ENCODE data around the gene NES. TPM values are rescaled to one million over a fixed set of nuclear protein-coding genes. Genes with fewer than 3 reads are reported as not detected.

Gene NES
- total RNA-seq, 2 experiments from 2014 or later = 0.02 TPM; not detected in 1

GRCh38 chr1:156711011-156711817 lies 34.0 kb upstream of the NES start:
- CTCF ChIA-PET = interaction anchor here (0.6 to 6.0 kb wide), 7 partner anchors 16 to 283 kb away, joined by 3 to 48 read pairs (median 3); partner anchors contain the start of genes ISG20L2 and METTL25B
- Mint-ChIP-seq H3K4me1 (peaks cover 10% of the 10 kb centered on the region), H3K4me3 (no peak overlapping the region), H3K27ac (no peak overlapping the region), H3K36me3 (ENCODE audit: low read depth) (peaks cover 4% of the 10 kb centered on the region), H3K9me3 (ENCODE audit: low read depth) (no peaks in the 10 kb centered on the region), H3K27me3 (peaks cover 2% of the 10 kb centered on the region)
- intact Hi-C loops (cut with DNase I, micrococcal nuclease) = no loop called here
- ATAC-seq = no peak
- POLR2A ChIA-PET = no interaction called here
- DNase-seq = no peak

DNA sequence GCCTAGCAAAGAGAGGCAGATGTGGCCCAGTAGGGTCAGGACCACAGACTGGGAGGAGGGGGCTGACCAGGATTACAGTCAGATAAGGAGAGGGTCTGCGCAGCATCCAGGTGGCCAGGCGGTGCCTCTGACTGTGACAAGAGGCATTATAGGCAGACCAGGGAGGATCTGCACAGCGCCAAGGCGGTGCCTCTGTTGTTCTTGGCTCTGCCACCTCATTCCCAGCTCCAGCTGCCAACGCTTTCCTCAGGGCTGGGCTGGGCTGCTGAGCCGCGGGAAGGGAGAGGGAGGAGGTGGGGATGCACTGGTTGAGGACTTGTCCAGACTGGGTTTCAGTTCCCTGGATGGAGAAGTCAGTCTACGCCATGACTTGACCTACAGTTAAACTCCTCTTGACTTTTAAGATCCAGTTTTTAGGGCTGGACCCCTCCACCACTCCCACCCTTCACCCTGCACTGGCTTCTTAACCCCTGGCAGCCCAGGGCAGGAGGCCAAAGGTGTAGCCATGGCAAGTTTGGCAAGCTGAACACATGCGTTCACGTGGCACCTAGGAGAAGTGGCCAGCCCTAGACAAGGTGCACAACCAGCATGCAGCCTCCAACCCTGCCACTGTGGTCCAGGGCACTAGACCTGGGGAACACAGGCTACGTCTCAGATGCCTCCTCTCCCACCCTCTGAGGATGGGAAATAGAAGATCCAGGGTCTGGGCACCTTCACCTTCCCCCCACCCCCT lies 32.7 kb upstream of the NES start:
- intact Hi-C loops (cut with DNase I, micrococcal nuclease) = loop anchor here in 1 of 2 experiments (5.0 kb wide), 1 partner anchor 83 kb away; no protein-coding TSS in a partner anchor
- CTCF ChIA-PET = interaction anchor here (1.1 to 11.2 kb wide), 3 partner anchors 17 to 86 kb away, joined by 4 to 110 read pairs (median 38); partner anchors contain the start of genes ISG20L2 and METTL25B
- Mint-ChIP-seq H3K27ac (no peak overlapping the region), H3K4me3 (no peak overlapping the region), H3K36me3 (ENCODE audit: low read depth) (peaks cover 2% of the 10 kb centered on the region), H3K27me3 (peaks cover 2% of the 10 kb centered on the region), H3K4me1 (peaks cover 21% of the 10 kb centered on the region), H3K9me3 (ENCODE audit: low read depth) (no peaks in the 10 kb centered on the region)
- ATAC-seq = no peak
- no peak for DNase-seq
- POLR2A ChIA-PET = no interaction called here

DNA sequence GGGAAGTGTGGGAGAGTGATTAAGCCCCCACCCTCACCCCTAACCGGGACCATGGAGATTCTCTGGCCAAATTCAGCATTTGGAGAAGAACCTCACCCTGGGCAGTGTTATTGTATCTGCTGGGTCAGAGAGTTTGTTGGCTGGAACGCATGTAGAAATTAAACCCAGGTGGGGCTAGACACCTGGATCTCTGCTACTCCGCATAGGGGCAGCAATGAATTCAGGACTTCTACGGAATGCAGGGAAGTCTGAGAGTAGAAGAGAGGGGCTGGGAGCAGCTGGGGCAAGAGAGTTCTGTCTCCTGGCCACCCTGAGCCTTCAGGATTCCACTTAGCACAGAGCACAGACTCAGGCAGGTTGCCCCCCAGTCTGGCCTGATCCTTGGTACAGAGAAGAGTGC lies 31.8 kb upstream of the NES start:
- intact Hi-C loops (cut with DNase I, micrococcal nuclease) = loop anchor here in 1 of 2 experiments (5.0 kb wide), 1 partner anchor 82 kb away; no protein-coding TSS in a partner anchor

GRCh38 chr1:156708218-156708661 lies 31.0 kb upstream of the NES start:
- H3K4me3 Mint-ChIP-seq = no peak overlapping the region
- H3K9me3 Mint-ChIP-seq (ENCODE audit: low read depth) = no peaks in the 10 kb centered on the region
- no peak overlapping the region for H3K27ac Mint-ChIP-seq
- H3K4me1 Mint-ChIP-seq = peaks cover 24% of the 10 kb centered on the region
- peaks cover 15% of the 10 kb centered on the region for H3K27me3 Mint-ChIP-seq
- ChIA-PET CTCF (interaction anchor here (0.6 to 11.2 kb wide), 5 partner anchors 12 to 84 kb away, joined by 3 to 110 read pairs (median 16); partner anchors contain the start of genes ISG20L2 and METTL25B), POLR2A (no interaction called here)
- H3K36me3 Mint-ChIP-seq (ENCODE audit: low read depth) = no peaks in the 10 kb centered on the region
- ATAC-seq = no peak
- intact Hi-C loops (cut with DNase I, micrococcal nuclease) = loop anchor here in 1 of 2 experiments (5.0 kb wide), 1 partner anchor 81 kb away; no protein-coding TSS in a partner anchor
- no peak for DNase-seq

More for the DNA sequence above, 31.8 kb upstream of the NES start:
- peaks cover 24% of the 10 kb centered on the region for H3K4me1 Mint-ChIP-seq
- CTCF ChIA-PET = interaction anchor here (0.6 to 11.2 kb wide), 3 partner anchors 13 to 20 kb away, joined by 3 to 110 read pairs (median 8); partner anchors contain the start of genes ISG20L2 and METTL25B
- peaks cover 8% of the 10 kb centered on the region for H3K27me3 Mint-ChIP-seq
- no peaks in the 10 kb centered on the region for H3K36me3 Mint-ChIP-seq (ENCODE audit: low read depth)
- H3K4me3 Mint-ChIP-seq = no peak overlapping the region
- no peak overlapping the region for H3K27ac Mint-ChIP-seq
- no peaks in the 10 kb centered on the region for H3K9me3 Mint-ChIP-seq (ENCODE audit: low read depth)
- POLR2A ChIA-PET = no interaction called here
- ATAC-seq = no peak
- DNase-seq = no peak

DNA sequence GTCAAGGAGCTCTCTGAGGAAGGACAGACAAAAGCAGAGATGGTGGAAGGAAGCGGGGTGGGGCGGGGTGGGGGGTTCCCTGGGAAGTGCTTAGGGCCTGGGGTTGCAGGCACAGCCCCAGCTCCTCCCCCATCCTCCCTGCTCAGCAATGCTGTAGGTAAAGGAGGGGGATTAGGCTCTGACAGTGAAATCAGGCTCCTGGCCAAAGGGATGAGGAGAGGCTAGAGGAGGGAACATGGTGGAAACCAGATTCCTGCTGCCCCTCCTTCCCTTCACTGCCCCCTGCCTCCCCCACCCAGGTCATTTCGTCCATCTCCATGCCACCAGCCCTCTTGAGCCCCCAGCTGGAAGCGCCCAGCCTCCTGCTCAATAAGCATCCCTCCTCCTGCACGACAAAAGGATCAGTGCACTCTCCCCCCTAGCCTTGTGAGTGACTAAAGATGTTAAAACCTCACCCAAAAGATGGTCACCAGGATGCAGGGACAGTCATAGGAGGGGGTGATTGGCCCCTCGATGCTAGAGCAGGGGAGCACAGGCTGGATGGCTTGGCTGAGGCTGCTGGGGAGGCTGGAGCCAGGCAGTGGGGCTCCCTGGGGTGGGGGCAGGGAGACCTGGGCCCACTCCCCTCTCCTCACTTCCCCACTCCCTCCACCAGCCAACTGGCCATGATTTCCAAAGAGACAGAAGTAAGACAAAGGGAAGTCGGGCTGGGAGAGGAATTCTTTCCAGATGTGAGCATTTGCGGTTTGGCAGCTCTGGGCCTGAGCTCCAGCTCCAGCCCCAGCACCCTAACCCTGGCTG lies 30.4 kb upstream of the NES start:
- ChIA-PET CTCF (interaction anchor here (1.0 to 11.2 kb wide), 14 partner anchors 8 to 167 kb away, joined by 3 to 186 read pairs (median 8); partner anchors contain the start of genes HAPLN2, ISG20L2 and METTL25B), POLR2A (interaction anchor here (0.6 kb wide), 1 partner anchor 21 kb away, joined by 5 read pairs; the partner anchor contains the start of gene ISG20L2)
- peaks cover 24% of the 10 kb centered on the region for H3K4me1 Mint-ChIP-seq
- no peak overlapping the region for H3K4me3 Mint-ChIP-seq
- no peaks in the 10 kb centered on the region for H3K9me3 Mint-ChIP-seq (ENCODE audit: low read depth)
- no peak overlapping the region for H3K27ac Mint-ChIP-seq
- H3K36me3 Mint-ChIP-seq (ENCODE audit: low read depth) = no peaks in the 10 kb centered on the region
- no peak for ATAC-seq
- no peak for DNase-seq
- intact Hi-C loops (cut with DNase I, micrococcal nuclease) = loop anchor here in 1 of 2 experiments (2.0 to 5.0 kb wide), 2 partner anchors 17 to 80 kb away; no protein-coding TSS in a partner anchor
- H3K27me3 Mint-ChIP-seq = peaks cover 18% of the 10 kb centered on the region

DNA sequence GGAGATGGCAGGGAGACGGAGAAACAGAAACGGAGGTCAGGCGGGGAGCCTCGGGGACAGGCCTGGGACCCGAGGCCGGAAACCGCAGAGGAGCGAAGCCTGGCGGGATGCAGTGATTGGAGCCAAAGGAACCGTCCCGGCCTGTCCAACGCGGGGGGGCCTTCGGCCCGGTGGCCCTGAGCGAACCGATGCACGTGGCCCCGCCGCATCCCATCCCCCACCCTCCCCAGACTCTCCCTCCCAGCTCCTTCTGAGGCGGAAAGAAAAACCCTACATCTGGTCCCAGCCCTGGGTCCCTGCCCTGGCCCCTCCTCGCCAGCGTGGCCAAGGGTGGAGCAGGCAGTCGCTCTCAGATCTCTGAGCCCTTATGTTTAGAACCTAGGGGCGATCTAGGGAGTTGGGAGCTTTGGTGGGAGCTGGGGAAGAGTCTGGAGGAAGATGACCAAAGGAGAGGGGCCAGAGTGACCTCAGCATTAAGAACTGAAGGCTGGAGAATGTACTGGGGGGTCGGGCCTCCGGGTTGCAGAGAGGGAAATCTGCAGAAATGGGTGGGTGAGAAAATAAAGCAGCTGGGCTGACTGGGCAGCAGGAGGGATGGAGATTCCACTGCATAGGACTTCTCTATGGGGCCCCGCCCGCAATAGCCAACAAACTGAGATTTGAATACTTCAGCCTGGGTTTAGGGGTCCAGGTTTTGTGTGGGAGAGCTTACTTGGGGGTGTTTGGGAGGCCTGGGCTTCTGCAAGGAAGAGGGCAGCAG lies 29.6 kb upstream of the NES start:
- Mint-ChIP-seq H3K9me3 (ENCODE audit: low read depth) (no peaks in the 10 kb centered on the region), H3K4me3 (peak overlapping the region; percentile 71), H3K27me3 (peaks cover 20% of the 10 kb centered on the region), H3K4me1 (peaks cover 24% of the 10 kb centered on the region), H3K36me3 (ENCODE audit: low read depth) (no peaks in the 10 kb centered on the region), H3K27ac (no peak overlapping the region)
- ChIA-PET POLR2A (interaction anchor here (0.6 to 1.0 kb wide), 4 partner anchors 9 to 45 kb away, joined by 3 to 5 read pairs (median 4); partner anchors contain the start of genes ISG20L2 and METTL25B), CTCF (interaction anchor here (0.6 to 11.2 kb wide), 21 partner anchors 9 to 261 kb away, joined by 3 to 186 read pairs (median 8); partner anchors contain the start of genes HAPLN2, ISG20L2, METTL25B and NTRK1)
- ATAC-seq (no peak), DNase-seq (peak; percentile 41)
- intact Hi-C loops (cut with DNase I, micrococcal nuclease) = loop anchor here (1.0 to 5.0 kb wide), 6 partner anchors 18 to 82 kb away; partner anchors contain the start of genes ISG20L2 (in 1 of the 2) and METTL25B (in 1 of the 2)

- ChIA-PET CTCF (interaction anchor here (0.6 to 11.2 kb wide), 30 partner anchors 8 to 260 kb away, joined by 3 to 186 read pairs (median 6); partner anchors contain the start of genes HAPLN2, HDGF, ISG20L2 and METTL25B), POLR2A (interaction anchor here (0.6 to 1.0 kb wide), 5 partner anchors 10 to 99 kb away, joined by 3 to 4 read pairs (median 3); partner anchors contain the start of genes ISG20L2 and METTL25B)
- Mint-ChIP-seq H3K4me3 (peak overlapping the region; percentile 71), H3K4me1 (peaks cover 24% of the 10 kb centered on the region), H3K27ac (peak overlapping the region; percentile 58), H3K27me3 (peaks cover 20% of the 10 kb centered on the region), H3K9me3 (ENCODE audit: low read depth) (no peaks in the 10 kb centered on the region), H3K36me3 (ENCODE audit: low read depth) (no peaks in the 10 kb centered on the region)
- peak; percentile 80 for ATAC-seq
- peak; percentile 88 for DNase-seq
- intact Hi-C loops (cut with DNase I, micrococcal nuclease) = loop anchor here (1.0 to 5.0 kb wide), 8 partner anchors 17 to 81 kb away; partner anchors contain the start of genes ISG20L2 (in 1 of the 2) and METTL25B (in 1 of the 2)
Observed at GRCh38 chr1:156705918-156706656, 28.9 kb upstream of the NES start.

DNA sequence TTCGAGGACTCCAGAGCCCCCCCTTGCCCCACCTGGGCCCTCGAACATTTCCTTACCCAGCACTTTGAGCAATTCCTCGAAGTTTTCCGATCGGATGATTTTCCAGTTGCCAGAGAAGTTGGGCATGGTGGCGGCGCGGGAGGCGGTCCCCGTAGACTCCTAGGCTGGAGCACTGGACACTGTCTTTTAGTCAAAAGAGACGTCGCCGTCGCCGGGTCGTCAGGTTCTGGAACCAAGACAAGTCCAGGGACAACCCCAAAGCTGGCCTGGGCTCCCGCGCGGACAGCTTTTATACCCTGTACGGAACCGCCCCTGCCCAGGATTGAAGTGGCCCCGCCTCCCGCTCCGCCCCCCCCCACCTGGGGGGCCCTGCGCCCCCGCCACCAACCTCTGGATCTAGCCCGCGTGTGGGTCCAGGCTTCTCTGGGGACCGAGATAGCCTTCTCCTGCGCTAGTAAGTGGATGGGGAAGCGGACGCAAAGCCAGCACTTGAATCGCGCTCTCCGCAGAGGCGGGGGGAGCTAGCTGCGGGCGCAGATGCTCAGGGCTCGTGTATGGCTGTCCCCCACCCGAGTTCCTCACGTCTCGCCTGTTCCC lies 28.2 kb upstream of the NES start, which contains the start of gene CRABP2:
TSS of gene CRABP2 (minus strand) at position 263 of the 597 bp plus-strand sequence. CDS start at position 126, 137 bp downstream.
- H3K27me3 Mint-ChIP-seq = peaks cover 22% of the 10 kb centered on the region
- peak within 1 kb of the TSS; percentile 58 for H3K27ac Mint-ChIP-seq
- ChIA-PET POLR2A (interaction anchor here (0.6 to 0.8 kb wide), 2 partner anchors 15 to 100 kb away, joined by 3 to 4 read pairs; no protein-coding TSS in a partner anchor), CTCF (interaction anchor here (0.6 to 11.2 kb wide), 22 partner anchors 8 to 223 kb away, joined by 3 to 186 read pairs (median 8); partner anchors contain the start of genes HAPLN2, HDGF, ISG20L2 and METTL25B)
- no peaks in the 10 kb centered on the region for H3K36me3 Mint-ChIP-seq (ENCODE audit: low read depth)
- H3K4me3 Mint-ChIP-seq = peak within 1 kb of the TSS; percentile 71
- DNase-seq (peak; percentile 47), ATAC-seq (peak; percentile 40)
- H3K9me3 Mint-ChIP-seq (ENCODE audit: low read depth) = no peaks in the 10 kb centered on the region
- intact Hi-C loops (cut with DNase I, micrococcal nuclease) = loop anchor here (1.0 to 5.0 kb wide), 4 partner anchors 16 to 78 kb away; no protein-coding TSS in a partner anchor
- peaks cover 24% of the 10 kb centered on the region for H3K4me1 Mint-ChIP-seq
